ENCODE results near the gene DNAJC1. TPM values are rescaled to one million over a fixed set of nuclear protein-coding genes. Genes with fewer than 3 reads are reported as not detected.
"Not testable (repeated sequence)": the region's sequence is repeated elsewhere in the genome, so short reads cannot be mapped to it uniquely, and the experiment has no call there.

Gene DNAJC1
- total RNA-seq, 1 donor from 2014 or later = 14.1 TPM

DNA sequence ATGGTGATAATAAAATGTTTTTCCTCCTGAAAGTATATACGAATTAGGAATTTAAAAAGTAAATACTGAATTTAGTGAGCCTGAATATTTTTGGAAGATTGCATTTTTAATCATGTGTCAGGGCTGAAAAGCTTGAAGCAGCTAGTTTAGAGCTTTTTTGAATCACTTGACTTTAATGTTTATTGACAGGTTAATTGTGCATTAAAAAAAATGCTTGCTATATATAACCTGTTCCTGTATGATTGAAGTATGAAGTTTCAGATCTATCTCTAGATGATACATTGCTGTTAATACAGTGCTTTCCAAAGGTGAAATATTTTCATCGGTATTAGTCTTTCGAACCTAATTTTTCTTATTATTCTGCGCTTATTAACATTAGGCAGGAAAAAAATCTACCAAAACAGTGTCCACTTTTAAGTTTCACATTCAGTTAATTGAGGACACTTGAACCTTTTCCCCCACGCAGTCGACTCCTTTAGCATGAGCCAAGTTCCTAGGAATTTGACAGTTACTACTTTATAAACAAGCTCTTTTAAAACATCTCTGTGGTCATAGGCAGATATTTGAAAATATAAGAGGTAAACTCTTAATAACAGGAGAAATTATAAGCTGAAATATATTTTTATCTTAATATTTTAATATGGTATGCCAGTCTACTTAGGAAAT is 282.4 kb downstream of the DNAJC1 start:
- DNase-seq = no peak
- ATAC-seq = no peak
- intact Hi-C loops (cut with micrococcal nuclease) = no loop called here

DNA sequence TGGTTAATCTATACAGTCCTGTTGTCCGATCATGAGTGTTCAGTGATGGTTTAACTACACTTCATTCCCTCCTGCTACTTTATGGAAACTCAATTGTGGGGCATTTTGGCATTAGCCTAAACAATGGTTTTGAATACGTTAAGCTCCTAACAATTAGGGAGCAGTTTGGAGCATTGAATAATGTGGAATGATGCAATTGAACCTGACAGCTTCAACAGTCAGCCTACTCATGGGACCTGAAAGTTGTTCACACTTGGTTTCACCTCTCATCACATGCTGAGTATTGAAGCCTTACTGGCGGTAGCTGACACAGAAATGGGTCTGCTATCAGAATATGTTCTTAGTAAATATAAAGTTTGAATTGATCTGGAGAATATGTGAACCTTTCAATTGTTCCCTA is 283.4 kb downstream of the DNAJC1 start:
- no peak for ATAC-seq
- intact Hi-C loops (cut with micrococcal nuclease) = no loop called here
- DNase-seq = no peak

DNA sequence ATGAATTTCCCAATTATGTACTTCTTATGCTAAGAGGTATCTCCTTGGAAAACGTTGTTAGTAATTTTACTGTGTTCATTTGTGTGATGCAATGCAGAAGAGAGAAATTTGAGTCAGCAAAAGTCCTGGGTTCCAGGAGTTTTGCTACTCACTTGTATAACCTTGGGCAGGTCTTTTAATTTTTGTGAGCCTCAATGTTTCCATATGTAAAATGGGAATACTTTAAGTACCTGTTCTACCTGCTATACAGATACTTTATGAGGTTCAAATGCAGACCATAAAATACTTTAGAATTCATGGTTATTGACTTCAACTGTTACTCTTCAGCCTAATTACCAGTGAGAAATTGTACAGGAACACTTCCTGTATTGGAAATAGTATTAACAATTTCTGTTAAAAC is 284.0 kb downstream of the DNAJC1 start:
- intact Hi-C loops (cut with micrococcal nuclease) = no loop called here
- no peak for ATAC-seq
- no peak for DNase-seq

DNA sequence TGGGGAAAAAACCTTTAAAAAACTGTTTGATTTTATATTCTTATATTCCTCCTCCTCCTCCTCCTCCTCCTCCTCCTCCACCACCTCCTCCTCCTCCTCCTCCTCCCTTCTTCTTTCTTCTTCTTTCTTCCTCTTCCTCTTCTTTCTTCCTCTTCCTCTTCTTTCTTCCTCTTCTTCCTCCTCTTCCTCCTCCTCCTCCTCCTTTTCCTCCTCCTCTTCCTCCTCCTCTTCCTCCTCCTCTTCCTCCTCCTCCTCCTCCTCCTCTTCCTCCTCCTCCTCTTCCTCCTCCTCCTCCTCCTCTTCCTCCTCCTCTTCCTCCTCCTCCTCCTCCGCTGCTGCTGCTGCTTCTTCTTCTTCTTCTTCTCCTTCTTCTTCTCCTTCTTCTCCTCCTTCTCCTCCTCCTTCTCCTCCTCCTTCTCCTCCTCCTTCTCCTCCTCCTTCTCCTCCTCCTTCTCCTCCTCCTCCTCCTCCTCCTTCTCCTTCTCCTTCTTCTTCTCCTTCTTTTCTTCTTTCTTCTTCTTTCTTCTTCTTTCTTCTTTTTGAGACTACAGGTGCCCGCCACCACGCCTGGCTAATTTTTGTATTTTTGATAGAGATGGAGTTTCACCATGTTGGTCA is 286.0 kb downstream of the DNAJC1 start:
- DNase-seq; ATAC-seq; intact Hi-C loops (cut with micrococcal nuclease): not testable (repeated sequence)

DNA sequence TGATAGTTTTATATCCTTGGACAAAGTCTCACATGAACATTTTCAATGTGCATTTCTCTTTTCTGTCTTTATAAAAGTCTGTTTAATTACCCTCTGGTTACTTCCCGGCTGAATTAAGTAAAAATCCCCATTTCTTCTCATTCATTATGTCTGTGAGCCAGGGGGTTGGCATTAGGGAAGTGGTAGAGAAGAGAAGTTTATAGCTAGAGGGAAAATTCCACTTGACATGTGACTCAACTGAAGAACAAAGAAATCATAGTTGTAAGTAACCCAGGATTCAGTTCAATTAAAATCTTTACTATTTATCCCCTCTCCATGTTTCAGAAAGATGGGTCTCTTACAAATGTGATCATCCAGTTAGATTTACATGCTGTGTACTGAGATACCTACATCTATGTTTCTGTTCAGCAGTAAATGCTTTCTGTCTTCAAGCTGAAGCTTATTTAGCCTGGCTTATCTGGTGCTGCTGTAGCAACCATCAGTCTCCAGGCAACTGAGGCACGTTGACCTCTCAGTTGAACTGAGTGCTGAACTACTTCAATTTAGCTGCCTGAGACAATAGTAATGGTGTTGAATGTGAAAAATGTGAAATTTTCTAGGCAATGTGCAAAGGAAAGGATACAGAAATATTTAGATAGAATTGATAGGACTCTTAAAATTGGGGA is 287.9 kb downstream of the DNAJC1 start:
- peak; percentile 49 for ATAC-seq
- intact Hi-C loops (cut with micrococcal nuclease) = no loop called here

DNA sequence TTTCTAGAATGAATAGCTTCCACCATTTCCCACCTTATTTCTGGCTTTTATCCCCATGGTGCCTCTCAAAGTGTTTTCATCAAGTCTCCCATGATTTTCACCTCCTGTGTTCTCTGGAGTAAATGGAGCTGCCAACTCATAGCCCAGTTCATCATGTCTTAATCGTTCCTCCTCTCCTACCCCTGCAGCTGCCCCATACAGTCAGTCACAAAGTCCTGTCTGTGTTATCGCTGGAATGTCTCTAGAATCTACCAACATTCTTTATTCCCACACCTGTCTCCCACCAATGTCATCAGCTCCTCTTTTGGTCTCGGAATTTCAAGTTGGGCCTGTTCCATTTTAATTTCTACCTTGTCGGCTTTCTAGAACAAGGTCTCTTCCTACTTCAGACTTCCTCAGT is 290.6 kb downstream of the DNAJC1 start:
- intact Hi-C loops (cut with micrococcal nuclease) = no loop called here
- DNase-seq (no peak), ATAC-seq (no peak)

More for the DNA sequence above, 287.9 kb downstream of the DNAJC1 start:
- no peak for DNase-seq

DNA sequence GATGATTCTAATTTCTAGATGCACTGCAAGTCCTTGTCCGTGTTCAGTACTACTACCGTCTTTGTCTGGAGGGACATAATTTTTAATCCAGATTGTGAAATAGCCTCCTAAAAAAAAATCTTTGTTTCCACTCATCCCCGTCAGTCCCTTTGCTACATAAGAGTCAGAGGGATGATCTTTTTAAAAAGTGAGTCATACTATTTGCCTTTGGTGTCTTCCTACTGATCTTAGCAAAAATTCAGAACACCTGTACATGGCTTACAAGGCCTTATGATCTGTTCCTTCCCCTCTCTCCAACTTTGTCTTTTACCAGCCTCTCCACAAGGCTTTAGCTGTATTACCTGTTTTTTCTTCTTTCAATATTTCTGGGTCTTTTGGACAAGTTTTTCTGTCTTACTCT is 296.0 kb downstream of the DNAJC1 start:
- DNase-seq (no peak), ATAC-seq (no peak)
- intact Hi-C loops (cut with micrococcal nuclease) = no loop called here

Other genes with a start within 250 kb of the DNAJC1 start
- gene EBLN1, start 214.3 kb upstream of the DNAJC1 start, total RNA-seq = not detected